NCI-H460 (cell line): ENCODE measurements around the gene TENT5A. TPM values are rescaled to one million over a fixed set of nuclear protein-coding genes. Genes with fewer than 3 reads are reported as not detected.

Experiments used
- DNase-seq: peaks from one replicate; pipeline ENCODE4 v3.0.0-alpha.2; 2016; ENCODE audit warnings: low read depth; ENCODE audit errors: extremely low read depth
- small RNA-seq, 2 experiments: library from RNA; depleted of rRNA; stranded (forward); fragments of <200 nt; gene quantifications; one replicate each; pipeline ENCODE3, GENCODE V24; 2014
- total RNA-seq: library from RNA; depleted of rRNA; stranded (reverse); fragments of >200 nt; shearing (Covaris generic); gene quantifications from 2 replicates; pipeline ENCODE4 v1.2.3, GENCODE V29; 2014

The TENT5A gene
- total RNA-seq, 1 experiment from 2014 or later: 108 TPM

- no peak for DNase-seq
These were observed 32.1 kb downstream of the TENT5A start for GRCh38 chr6:81720427-81720826.

GRCh38 chr6:81718126-81718525 lies 34.4 kb downstream of the TENT5A start:
- DNase-seq: no peak

GRCh38 chr6:81714684-81715083 lies 37.8 kb downstream of the TENT5A start:
- DNase-seq: no peak

- DNase-seq: no peak
These were observed 39.3 kb downstream of the TENT5A start for GRCh38 chr6:81713205-81713604.

DNA sequence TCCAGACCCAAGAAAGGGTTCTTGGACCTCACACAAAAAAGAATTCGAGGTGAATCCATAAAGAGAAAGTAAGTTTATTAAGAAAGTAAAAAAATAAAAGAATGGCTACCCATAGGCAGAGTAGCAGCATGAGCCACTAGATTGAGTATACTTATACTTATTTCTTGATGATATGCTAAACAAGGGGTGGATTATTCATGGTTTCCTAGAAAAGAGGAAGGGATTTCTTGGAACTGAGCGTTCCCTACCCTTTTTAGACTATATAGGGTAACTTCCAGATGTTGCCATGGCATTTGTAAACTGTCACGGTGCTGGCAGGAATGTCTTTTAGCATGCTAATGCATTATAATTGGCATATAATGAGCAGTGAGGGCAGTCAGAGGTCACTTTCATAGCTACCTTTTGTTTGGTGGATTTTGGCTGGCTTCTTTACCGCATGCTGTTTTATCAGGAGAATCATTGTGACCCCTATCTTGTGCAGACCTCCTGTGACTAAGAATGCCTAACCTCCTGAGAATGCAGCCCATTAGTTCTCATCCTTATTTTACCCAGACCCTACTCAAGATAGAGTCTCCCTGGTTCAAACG lies 44.3 kb downstream of the TENT5A start:
- DNase-seq: no peak

DNA sequence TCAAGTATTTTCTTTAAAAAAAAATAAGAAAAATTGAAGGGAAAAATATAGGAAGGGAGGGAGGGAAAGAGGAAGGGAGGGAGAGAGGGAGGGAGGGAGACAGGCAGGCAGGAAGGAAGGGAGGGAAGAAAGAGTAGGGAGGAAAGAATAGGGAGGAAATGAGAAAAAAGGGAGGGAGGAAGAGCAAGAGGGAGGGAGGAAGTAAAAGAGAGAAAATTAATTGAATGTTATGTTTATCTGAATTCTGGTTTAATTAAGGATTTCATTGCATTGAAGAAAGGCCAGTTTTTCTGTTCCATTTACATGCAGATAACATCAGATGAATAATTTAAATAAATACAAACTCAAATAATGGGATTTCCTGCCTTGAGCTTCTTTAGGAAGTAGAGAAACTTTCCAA lies 47.8 kb downstream of the TENT5A start:
- DNase-seq: no peak

DNA sequence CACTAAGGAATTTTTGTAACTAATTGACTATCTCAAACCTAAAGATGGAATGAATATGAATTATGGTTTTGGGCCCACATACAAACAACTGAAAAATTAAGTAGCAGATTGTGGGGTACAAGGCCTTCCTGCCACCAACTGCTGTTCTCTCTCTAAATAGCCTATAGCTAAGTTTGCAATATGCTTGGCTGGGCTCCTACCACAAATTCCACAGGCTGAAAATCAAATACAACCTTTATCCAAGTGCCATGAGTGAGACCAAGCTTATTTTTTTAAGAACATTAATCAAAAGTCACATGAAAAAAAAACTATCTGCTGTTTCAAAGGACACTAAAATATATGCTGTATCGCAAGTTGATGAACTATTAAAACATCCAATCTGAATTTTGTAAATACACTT lies 52.1 kb downstream of the TENT5A start:
- no peak for DNase-seq

- DNase-seq: no peak
These were observed 54.9 kb downstream of the TENT5A start for GRCh38 chr6:81697559-81697958.

- DNase-seq: no peak
These were observed 56.0 kb downstream of the TENT5A start for GRCh38 chr6:81696524-81696923.

Small RNA genes lying within 50 kb of the gene (small RNA-seq; reads per million reads assigned to genes)
- gene AL078599.1: 0 reads per million in 2 experiments
- gene RF00156: 0 to 0.04 reads per million in 2 experiments
